ENCODE results near the gene OR2AG1.
"Not testable (repeated sequence)": the region's sequence is repeated elsewhere in the genome, so short reads cannot be mapped to it uniquely, and the experiment has no call there.

Gene OR2AG1

DNA sequence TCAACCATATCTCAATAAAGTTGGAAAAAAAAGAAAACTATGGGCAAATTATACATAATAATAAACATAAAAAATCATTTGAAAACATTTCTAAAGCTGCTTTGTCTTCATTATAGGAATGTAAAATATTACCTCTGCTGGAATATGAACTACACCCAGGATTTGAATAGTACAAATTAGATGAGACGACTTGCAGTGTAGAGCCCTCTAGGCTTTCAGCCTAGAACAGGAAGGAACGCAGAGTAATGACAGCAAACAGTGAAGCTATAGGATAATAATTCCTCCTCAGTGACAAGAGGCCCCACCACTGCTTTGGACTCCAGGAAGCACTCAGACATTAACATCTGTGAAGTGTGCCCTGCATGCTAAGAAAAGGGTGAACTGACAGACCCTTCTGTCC is 7.7 kb downstream of the OR2AG1 start:
- in situ Hi-C loops (cut with MboI; ENCODE audit: low sequenced_read_pairs) = no loop called here

DNA sequence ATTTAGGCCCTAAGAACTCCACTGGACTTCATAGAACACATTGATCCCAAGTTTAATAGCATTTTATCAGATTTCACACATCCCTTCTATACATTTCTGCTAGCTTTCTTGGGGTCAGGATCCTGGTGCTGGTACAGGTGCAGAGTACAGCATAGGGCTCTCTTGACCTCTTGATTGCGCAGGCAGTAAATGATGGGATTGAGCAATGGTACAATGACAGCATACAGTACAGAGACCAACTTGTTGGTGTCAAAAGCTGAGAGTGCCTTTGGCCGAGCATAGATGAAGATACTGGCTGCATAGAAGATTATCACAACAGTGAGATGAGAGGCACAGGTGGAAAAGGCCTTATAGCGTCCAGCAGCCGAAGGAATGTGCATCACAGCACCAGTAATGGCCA is 11.8 kb downstream of the OR2AG1 start:
- in situ Hi-C loops (cut with MboI; ENCODE audit: low sequenced_read_pairs) = no loop called here

DNA sequence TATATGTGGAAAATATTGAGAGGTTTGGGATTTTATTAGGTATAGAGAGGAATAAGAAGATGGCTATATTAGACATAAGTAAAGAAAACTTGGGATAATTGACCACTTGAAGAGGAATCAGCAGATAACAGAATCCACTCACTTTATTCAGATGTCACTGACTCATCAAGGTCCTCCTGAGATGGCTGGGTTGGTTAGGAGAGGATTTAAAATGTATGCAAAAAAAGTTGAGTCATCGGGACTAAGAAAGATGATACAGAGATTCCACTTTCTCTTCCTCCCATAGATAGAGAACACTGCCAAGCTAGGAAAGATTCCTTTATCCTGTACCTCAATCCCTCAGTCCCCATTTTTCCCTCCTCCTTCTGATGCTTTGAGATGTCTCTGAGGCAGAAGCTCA is 16.6 kb downstream of the OR2AG1 start, which contains the start of gene OR6A2:
OR6A2 (minus strand) TSS at position 288 of the 400 bp plus-strand sequence. CDS start 3,981 bp downstream, outside the sequence.
- in situ Hi-C loops (cut with MboI; ENCODE audit: low sequenced_read_pairs) = no loop called here

DNA sequence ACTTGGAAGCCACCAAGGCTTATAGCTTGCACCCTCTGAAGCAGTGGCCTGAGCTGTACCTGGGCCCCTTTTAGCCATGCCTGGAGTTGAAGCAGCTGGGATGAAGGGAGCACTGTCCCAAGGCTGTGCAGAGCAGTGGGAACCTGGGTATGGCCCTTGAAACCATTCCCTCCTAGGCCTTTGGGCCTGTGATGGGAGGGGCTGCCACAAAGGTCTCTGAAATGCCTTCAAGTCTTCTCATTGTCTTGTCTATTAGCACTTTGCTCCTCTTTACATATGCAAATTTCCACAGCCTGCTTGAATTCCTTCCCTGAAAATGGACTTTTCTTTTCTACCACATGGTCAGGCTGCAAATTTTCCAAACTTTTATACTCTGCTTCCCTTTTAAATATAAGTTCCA is 18.3 kb downstream of the OR2AG1 start:
- in situ Hi-C loops (cut with MboI; ENCODE audit: low sequenced_read_pairs) = not testable (repeated sequence)

DNA sequence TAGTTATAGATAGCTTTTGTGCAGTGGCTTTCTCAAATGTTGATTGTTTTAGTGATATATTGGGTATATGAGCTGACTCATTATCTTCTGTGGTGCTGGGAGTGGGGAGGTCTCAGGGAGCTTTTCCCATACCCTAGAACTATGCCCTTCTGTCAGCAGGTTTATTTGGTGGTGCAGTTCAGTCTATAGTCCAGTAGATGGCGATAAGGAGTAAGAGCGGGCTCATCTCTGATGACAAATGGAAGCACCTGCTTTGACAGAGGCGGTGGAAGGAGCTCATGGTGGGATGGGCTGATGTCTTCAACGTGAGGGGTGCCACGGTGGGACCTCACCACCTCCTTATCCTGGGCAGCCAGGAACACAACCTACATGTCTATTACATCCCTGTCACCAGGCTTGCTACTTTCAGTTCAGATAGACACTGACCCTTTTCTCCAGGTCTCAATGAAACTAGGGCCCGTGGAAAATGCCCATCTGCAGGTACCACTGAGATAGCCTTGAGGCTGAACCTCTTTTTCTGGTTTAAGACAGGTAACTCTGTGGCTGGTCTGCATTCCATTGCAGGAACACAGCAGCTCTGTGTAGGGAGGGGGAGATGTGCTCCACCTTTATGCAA is 29.7 kb downstream of the OR2AG1 start:
- in situ Hi-C loops (cut with MboI; ENCODE audit: low sequenced_read_pairs) = no loop called here

DNA sequence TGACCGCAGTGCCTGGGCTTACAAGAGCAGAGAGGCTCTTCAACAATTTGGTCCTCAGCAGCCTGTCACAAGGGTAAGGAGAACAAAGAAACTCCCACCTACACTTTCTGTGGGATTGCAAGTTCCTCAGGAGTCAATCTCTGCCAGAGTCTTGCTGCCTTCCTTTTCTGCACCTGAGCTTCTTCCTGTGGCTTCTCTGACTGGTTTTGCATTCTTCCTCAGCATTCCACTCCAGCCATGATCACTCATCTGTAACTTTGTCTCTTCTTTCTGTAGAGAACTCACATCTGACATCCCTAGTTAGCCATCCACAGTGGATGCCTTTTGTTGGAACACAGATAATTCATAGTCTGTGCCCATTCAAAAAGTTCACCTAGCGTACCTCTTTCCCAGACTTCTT is 30.8 kb downstream of the OR2AG1 start:
- in situ Hi-C loops (cut with MboI; ENCODE audit: low sequenced_read_pairs) = no loop called here

DNA sequence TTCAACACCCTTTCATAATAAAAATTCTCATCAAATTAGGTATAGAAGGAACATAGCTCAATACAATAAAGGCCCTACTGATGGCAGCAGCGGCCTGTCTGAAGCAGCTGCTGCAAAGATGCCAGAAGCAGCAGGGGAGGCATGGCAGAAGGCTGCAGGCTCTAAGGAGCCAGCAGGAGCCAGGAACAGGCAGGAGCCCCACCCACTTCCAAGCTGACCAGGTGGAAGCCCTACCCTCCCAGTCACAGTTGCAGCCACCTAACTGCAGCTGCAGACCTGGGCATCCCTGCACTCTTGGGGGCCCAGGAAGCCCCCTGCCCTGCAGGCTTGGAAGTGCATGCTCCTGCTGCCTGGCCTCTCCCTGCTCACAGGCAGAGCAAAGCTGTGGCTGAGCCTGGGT is 34.9 kb downstream of the OR2AG1 start:
- in situ Hi-C loops (cut with MboI; ENCODE audit: low sequenced_read_pairs) = no loop called here

DNA sequence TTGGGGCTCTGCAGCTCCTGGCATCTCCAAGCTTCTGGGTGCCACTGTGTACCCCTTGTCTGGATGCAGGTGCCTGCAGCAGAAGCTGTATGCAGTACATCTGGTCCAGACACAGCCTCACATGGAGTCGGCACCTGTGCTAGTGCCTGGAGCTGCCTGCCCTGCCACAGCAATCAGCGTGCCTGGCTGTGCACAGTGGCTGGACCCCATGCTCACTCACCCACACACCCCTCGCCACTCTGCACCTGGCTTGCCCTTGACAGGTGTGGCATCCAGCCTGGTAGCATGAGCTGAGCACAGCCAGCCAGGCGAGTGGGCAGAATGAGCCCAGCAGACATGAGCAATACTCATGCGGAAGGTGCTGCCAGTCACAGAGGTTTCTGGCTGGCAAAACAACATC is 36.1 kb downstream of the OR2AG1 start:
- in situ Hi-C loops (cut with MboI; ENCODE audit: low sequenced_read_pairs) = no loop called here

DNA sequence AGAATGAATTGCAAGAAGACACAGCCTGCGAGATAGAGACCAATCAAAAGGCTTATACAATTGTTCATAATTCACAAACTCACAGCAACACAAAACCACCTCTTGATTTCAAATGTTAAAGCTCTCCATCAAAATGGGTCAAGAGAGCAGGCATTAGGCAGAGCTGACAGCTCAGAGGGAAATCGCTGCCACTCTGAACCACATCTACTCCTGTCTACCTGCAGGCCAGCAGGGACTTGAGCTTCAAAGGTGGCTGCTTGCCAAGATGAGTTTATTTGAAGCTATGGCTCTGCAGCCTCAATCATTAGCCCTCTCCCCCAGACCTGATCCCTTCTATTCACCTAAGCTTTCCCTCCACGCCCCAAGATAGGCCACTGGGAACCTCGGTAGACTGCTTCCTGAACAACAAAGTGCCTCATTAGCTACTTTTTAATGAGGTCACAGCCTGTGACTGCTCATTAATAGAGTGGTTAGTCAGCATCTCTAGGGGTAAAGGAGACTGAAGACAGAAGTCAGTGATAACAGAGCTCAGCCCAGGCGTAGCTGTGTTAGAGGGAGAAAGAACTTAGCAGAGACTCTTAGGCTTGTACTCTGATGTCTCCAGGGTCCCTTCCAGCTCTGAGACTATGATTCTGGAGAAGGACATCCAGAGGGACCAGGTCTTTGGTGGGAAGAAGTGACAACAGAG is 41.5 kb downstream of the OR2AG1 start:
- in situ Hi-C loops (cut with MboI; ENCODE audit: low sequenced_read_pairs) = no loop called here

DNA sequence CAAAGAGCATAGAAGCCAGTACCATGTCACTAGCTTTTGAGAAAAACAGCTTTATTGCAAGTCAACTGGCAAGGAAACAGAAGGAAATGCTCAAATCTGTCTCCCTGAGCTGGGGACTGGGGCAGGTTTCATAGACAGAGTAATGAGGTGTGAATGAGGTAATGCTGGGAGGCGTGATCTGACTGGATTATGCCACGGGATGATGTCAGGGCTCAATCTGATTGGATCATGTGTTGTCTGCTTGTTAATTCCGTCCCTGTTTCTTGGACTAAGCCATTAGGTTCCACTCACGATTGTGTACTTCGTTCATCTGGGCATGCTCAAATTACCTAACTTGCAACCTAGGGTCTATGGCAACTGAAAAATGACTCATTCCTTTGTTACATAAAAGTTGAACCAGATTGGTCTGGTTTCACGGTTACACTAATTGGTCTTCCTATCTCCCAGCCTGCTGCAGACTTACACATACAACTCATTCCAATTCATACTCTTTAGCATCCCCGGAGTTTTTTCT is 42.5 kb downstream of the OR2AG1 start:
- in situ Hi-C loops (cut with MboI; ENCODE audit: low sequenced_read_pairs) = no loop called here

DNA sequence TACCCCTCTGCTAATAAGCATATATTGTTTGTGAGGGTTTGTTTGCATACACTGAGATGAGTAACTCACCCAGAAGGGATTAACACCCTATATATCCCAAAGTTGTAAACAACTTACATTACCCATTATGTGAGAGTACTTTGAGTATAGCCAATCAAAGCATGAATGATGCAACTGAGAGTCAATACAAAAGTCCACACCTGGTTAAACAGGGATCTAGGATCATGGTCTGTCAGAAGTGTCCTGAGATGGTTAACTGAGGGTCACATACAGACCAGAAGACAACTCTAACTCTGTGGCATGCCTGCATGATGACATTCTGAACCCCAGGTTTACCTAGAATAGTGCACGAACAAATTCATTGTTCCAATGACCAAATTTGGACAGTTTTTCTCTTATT is 45.3 kb downstream of the OR2AG1 start:
- in situ Hi-C loops (cut with MboI; ENCODE audit: low sequenced_read_pairs) = no loop called here

DNA sequence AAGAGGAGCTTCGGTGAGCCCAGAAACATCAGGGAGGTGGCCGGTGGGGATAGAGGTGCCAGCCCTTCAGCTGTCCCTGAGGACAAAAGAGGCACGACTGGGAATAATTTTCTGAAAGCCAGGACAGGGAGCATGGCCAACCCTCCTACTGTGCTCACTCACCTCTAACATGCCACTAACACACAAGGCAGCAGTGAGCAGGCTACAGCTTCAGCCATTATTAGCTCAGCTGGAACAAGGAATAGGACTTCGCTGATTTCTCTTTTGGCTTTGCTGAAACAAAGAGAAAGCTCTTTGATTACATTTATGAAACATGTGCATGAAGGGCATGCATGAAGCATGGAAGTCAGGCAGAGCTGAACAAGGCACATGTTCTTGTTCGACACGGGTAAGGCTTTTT is 50.5 kb downstream of the OR2AG1 start:
- in situ Hi-C loops (cut with MboI; ENCODE audit: low sequenced_read_pairs) = no loop called here

DNA sequence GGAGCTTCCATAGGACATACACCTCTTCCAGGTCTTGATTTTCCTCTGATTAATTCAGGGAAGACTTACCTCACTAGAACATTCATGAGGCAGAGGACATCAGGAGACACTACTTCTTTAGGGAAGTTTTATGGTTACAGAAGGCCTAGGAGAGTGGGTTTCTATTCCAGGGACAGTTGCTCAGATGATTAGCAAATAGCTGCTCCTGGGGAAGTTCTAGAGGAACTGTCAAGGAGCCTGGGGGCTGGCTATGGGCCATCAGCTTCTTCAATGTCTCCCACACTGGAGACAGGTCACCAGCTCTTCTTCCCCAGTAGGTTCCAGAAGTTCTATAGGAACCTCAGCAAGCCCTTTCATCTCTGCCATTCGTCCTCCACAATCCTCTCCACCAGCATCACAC is 51.2 kb downstream of the OR2AG1 start:
- in situ Hi-C loops (cut with MboI; ENCODE audit: low sequenced_read_pairs) = no loop called here

All from HL-60/S4 treated with phorbol 12-myristate 13-acetate at 8.2 ng/mL for 4 days and 3 days (cell line).